Cardiac muscle cell (in vitro differentiated cells and primary cell): ENCODE results near the gene CD59. TPM values are rescaled to one million over a fixed set of nuclear protein-coding genes. Genes with fewer than 3 reads are reported as not detected.

Experiments used
- DNase-seq, 2 donors: peaks; one replicate each; pipeline versions ENCODE4 v3.0.0 to v3.0.0-alpha.2; 2010 to 2017; ENCODE audit warnings: low read depth in 1 of 2, low spot score in 1 of 2
- H3K27ac ChIP-seq: fragments of 200-600 bp; sonication (generic); 2 replicates; pipeline ENCODE4 v1.5.1; 2016
- H3K27me3 ChIP-seq: fragments of 200-600 bp; sonication (generic); 2 replicates; pipeline ENCODE4 v1.6.0; 2016; ENCODE audit warnings: control low read depth
- H3K36me3 ChIP-seq: fragments of 200-600 bp; sonication (generic); 2 replicates; pipeline ENCODE4 v1.5.1; 2016; ENCODE audit warnings: control low read depth
- H3K4me1 ChIP-seq: fragments of 200-600 bp; sonication (generic); 2 replicates; pipeline ENCODE4 v1.8.1; 2017; ENCODE audit warnings: low read depth, mild to moderate bottlenecking, mixed run types
- H3K4me3 ChIP-seq: fragments of 200-600 bp; sonication (generic); 2 replicates; pipeline ENCODE4 v1.5.1; 2016; ENCODE audit warnings: mild to moderate bottlenecking
- H3K9me3 ChIP-seq: fragments of 200-600 bp; sonication (generic); 2 replicates; pipeline ENCODE4 v1.5.1; 2017; ENCODE audit warnings: low read depth, mild to moderate bottlenecking, control low read depth
- CTCF ChIP-seq: IDR thresholded peaks from 2 replicates; pipeline ENCODE4 v1.5.1; 2012; ENCODE audit warnings: low read depth, mild to moderate bottlenecking, low read length
- polyA plus RNA-seq: library from polyadenylated mRNA; unstranded; fragments of >200 nt; fragmentation: Nextera tagmentation; extraction: Ambion mirVana; gene quantifications from 2 replicates; pipeline ENCODE4 v1.2.1, GENCODE V29; 2016
- total RNA-seq: library from RNA; depleted of rRNA; stranded (reverse); fragments of >200 nt; gene quantifications from 2 replicates; pipeline ENCODE4 v1.2.3, GENCODE V29; 2016

Gene CD59
- total RNA-seq (60.6 and 61.1 TPM in 2 replicates), polyA plus RNA-seq (97.1 and 108 TPM in 2 replicates)

GRCh38 chr11:33736148-33736812, at the start of gene CD59:
TSS of gene CD59 (minus strand) at chr11:33736423. CDS start at chr11:33722445, 13,978 bp downstream.
- no peaks in the 10 kb centered on the region for H3K27me3 ChIP-seq
- peaks cover 20% of the 10 kb centered on the region for H3K4me1 ChIP-seq
- H3K27ac ChIP-seq, result peak within 1 kb of the TSS; percentile 65
- DNase-seq, result peak; percentile 94 to 95
- H3K4me3 ChIP-seq, result peak within 1 kb of the TSS; percentile 80
- no peak for TF ChIP-seq CTCF
- H3K9me3 ChIP-seq, result no peaks in the 10 kb centered on the region
- no peaks in the 10 kb centered on the region for H3K36me3 ChIP-seq

- no peaks in the 10 kb centered on the region for H3K36me3 ChIP-seq
- no peak for DNase-seq
- H3K9me3 ChIP-seq, result no peaks in the 10 kb centered on the region
- H3K27ac ChIP-seq, result no peak overlapping the region
- H3K4me3 ChIP-seq, result no peak overlapping the region
- peaks cover 2% of the 10 kb centered on the region for H3K4me1 ChIP-seq
- no peak for TF ChIP-seq CTCF
- peaks cover 15% of the 10 kb centered on the region for H3K27me3 ChIP-seq
Observed at GRCh38 chr11:33785609-33786008, 49.4 kb upstream of the CD59 start.

GRCh38 chr11:33779849-33780528, 43.8 kb upstream of the CD59 start:
- H3K27ac ChIP-seq, result peak overlapping the region; percentile 75
- peak; percentile 73 to 84 for DNase-seq
- no peak for TF ChIP-seq CTCF

GRCh38 chr11:33778675-33779074, 42.5 kb upstream of the CD59 start:
- no peak overlapping the region for H3K27ac ChIP-seq
- peaks cover 30% of the 10 kb centered on the region for H3K27me3 ChIP-seq
- no peaks in the 10 kb centered on the region for H3K36me3 ChIP-seq
- peak; percentile 44 to 82 for DNase-seq
- H3K4me3 ChIP-seq, result no peak overlapping the region
- H3K9me3 ChIP-seq, result no peaks in the 10 kb centered on the region
- no peak for TF ChIP-seq CTCF
- H3K4me1 ChIP-seq, result peaks cover 28% of the 10 kb centered on the region

More at GRCh38 chr11:33779849-33780528, 43.8 kb upstream of the CD59 start:
- Histone ChIP-seq H3K36me3 (no peaks in the 10 kb centered on the region), H3K4me3 (no peak overlapping the region), H3K4me1 (peaks cover 28% of the 10 kb centered on the region), H3K9me3 (no peaks in the 10 kb centered on the region), H3K27me3 (peaks cover 35% of the 10 kb centered on the region)

- Histone ChIP-seq H3K4me1 (peaks cover 34% of the 10 kb centered on the region), H3K9me3 (no peaks in the 10 kb centered on the region), H3K27ac (no peak overlapping the region), H3K4me3 (no peak overlapping the region), H3K36me3 (no peaks in the 10 kb centered on the region), H3K27me3 (peaks cover 26% of the 10 kb centered on the region)
- no peak for DNase-seq
- no peak for TF ChIP-seq CTCF
Observed at GRCh38 chr11:33777906-33778305, 41.7 kb upstream of the CD59 start.
